Ascending aorta (tissue), 2 donors: ENCODE data around the gene CPA4. TPM values are rescaled to one million over a fixed set of nuclear protein-coding genes. Genes with fewer than 3 reads are reported as not detected.
A peak's percentile ranks its signal among the peaks of the same experiment; 100 is the strongest.
"Not testable (repeated sequence)": the region's sequence is repeated elsewhere in the genome, so short reads cannot be mapped to it uniquely, and the experiment has no call there.

Source experiments
- DNase-seq, 2 donors: peaks; one replicate each; pipeline ENCODE4 v3.0.0-alpha.2; 2019; ENCODE audit warnings: low spot score in 2 of 2
- H3K27ac ChIP-seq, 2 donors: fragments of 200-600 bp; sonication (generic); one replicate each; pipeline ENCODE4 v1.5.1; 2016 to 2017; ENCODE audit warnings: mild to moderate bottlenecking in 1 of 2
- H3K27me3 ChIP-seq: fragments of 200-600 bp; sonication (generic); one replicate; pipeline ENCODE4 v1.5.1; 2017
- H3K36me3 ChIP-seq, 2 donors: fragments of 200-600 bp; sonication (generic); one replicate each; pipeline ENCODE4 v1.5.1; 2016
- H3K4me1 ChIP-seq, 2 donors: fragments of 200-600 bp; sonication (generic); one replicate each; pipeline ENCODE4 v1.5.1; 2016 to 2017; ENCODE audit warnings: mild to moderate bottlenecking in 1 of 2
- H3K4me3 ChIP-seq, 2 donors: fragments of 200-600 bp; sonication (generic); one replicate each; pipeline ENCODE4 v1.5.1; 2016 to 2017; ENCODE audit warnings: mild to moderate bottlenecking in 1 of 2
- H3K9me3 ChIP-seq, 2 donors: fragments of 200-600 bp; sonication (generic); one replicate each; pipeline ENCODE4 v1.5.1; 2016
- CTCF ChIP-seq, 3 experiments: fragments of 200-600 bp in 2 of 3; fragments of 450-650 bp in 1 of 3; sonication (generic) in 2 of 3; IDR thresholded peaks; one replicate each; pipeline ENCODE4 v1.5.1; 2016 to 2019; ENCODE audit warnings: antibody characterized with exemption in 3 of 3, mild to moderate bottlenecking in 1 of 3, moderate library complexity in 1 of 3
- intact Hi-C: fragments of 100-400 bp; cut with DNase I; formaldehyde crosslinking; loops from one replicate; pipeline ENCODE4 v1.15.1; 2023
- total RNA-seq: library from RNA; depleted of rRNA; stranded (reverse); fragments of >200 nt; gene quantifications from one replicate; pipeline ENCODE4 v1.1.0, GENCODE V29; 2016

CPA4 gene, protein sequence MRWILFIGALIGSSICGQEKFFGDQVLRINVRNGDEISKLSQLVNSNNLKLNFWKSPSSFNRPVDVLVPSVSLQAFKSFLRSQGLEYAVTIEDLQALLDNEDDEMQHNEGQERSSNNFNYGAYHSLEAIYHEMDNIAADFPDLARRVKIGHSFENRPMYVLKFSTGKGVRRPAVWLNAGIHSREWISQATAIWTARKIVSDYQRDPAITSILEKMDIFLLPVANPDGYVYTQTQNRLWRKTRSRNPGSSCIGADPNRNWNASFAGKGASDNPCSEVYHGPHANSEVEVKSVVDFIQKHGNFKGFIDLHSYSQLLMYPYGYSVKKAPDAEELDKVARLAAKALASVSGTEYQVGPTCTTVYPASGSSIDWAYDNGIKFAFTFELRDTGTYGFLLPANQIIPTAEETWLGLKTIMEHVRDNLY
- total RNA-seq, result not detected

DNA sequence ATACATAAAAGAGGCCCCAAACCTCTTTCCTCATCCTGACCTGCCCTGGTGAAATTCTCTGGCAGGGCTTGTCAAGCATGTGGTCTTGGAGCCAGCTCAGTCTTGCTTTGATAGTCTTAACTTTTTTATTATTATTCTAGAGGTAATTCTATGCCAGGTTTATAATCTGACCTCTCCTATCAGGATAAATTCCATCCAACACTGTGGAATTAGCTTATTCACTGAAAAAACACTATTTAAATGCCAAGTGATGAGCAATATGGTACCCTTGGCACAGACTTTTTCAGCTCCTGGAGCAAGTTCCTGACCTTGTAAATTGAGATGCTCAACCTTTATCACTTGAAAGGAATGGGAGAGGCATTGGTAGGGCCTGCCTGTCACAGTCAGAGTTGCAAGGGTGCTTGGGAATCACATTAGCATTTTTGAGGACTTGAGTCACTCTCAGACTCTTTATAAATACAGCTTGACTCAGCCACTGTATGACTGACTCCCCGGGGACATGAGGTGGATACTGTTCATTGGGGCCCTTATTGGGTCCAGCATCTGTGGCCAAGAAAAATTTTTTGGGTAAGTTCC is at the start of gene CPA4:
TSS of gene CPA4 (plus strand) at position 480 of the 576 bp plus-strand sequence. CDS start at position 500, 20 bp downstream.
- Histone ChIP-seq H3K27me3 (no peaks in the 10 kb centered on the region), H3K36me3 (no peaks in the 10 kb centered on the region), H3K4me1 (peaks cover 0 to 14% of the 10 kb centered on the region in 2 donors), H3K27ac (peak within 1 kb of the TSS; percentile 78 to 79), H3K4me3 (no peak within 1 kb of the TSS), H3K9me3 (no peaks in the 10 kb centered on the region)
- DNase-seq, result peak; percentile 16 to 88
- intact Hi-C loops, result loop anchor here (1.0 to 10.0 kb wide), 2 partner anchors 62 to 149 kb away; partner anchors contain the start of gene CEP41
- no peak for TF ChIP-seq CTCF (IDR thresholded peaks at IDR 0.05)

DNA sequence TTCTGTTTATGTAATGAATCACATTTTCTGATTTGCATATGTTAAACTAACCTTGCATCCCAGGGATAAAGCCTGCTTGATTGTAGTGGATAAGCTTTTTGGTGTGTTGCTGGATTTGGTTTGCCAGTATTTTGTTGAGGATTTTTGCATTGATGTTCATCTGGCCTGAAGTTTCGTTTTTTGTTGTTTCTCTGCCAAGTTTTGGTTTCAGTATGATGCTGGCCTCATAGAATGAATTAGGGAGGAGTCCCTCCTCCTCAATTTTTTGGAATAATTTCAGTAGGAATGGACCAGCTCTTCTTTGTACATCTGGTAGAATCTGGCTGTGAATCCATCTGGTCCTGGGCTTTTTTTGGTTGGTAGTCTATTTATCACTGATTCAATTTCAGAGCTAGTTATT is 49.5 kb upstream of the CPA4 start:
- not testable (repeated sequence) for H3K36me3 ChIP-seq, H3K9me3 ChIP-seq, H3K27me3 ChIP-seq, H3K27ac ChIP-seq, H3K4me1 ChIP-seq, DNase-seq, H3K4me3 ChIP-seq
- intact Hi-C loops, result loop anchor here (2.0 to 5.0 kb wide), 2 partner anchors 477 to 589 kb away; no protein-coding TSS in a partner anchor

DNA sequence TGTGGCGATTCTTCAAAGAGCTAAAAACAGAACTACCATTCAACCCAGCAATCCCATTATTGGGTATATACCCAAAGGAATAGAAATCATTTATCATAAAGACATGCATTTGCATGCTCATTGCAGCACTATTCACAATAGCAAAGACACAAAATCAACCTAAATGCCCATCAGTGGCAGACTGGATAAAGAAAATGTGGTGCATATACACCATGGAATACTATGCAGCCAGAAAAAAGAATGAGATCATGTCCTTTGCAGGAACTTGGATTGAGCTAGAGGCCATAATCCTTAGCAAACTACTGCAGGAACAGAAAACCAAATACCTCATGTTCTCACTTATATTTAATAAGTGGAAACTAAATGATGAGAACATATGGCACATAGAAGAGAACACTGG is 46.5 kb upstream of the CPA4 start:
- H3K27ac ChIP-seq, DNase-seq, H3K4me1 ChIP-seq, H3K36me3 ChIP-seq, H3K4me3 ChIP-seq, H3K27me3 ChIP-seq, H3K9me3 ChIP-seq, intact Hi-C loops: not testable (repeated sequence)

DNA sequence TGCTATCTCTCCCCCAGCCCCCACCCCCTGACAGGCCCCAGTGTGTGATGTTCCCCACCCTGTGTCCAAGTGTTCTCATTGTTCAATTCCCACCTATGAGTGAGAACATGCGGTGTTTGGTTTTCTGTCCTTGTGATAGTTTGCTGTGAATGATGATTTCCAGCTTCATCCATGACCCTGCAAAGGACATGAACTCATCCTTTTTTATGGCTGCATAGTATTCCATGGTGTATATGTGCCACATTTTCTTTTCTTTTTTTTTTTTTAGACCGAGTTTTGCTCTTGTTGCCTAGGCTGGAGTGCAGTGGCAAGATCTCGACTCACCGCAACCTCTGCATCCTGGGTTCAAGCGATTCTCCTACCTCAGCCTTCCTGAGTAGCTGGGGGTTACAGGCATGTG is 44.1 kb upstream of the CPA4 start:
- intact Hi-C loops, H3K9me3 ChIP-seq, H3K4me1 ChIP-seq, H3K4me3 ChIP-seq, DNase-seq, H3K27ac ChIP-seq, H3K27me3 ChIP-seq, H3K36me3 ChIP-seq: not testable (repeated sequence)

- intact Hi-C loops, result not testable (repeated sequence)
These were observed 43.3 kb upstream of the CPA4 start for GRCh38 chr7:130249626-130250025.

GRCh38 chr7:130254555-130254954 is 38.4 kb upstream of the CPA4 start:
- TF ChIP-seq CTCF (IDR thresholded peaks at IDR 0.05), result no peak
- H3K9me3 ChIP-seq, result peaks cover 5 to 20% of the 10 kb centered on the region in 2 donors

More at GRCh38 chr7:130249626-130250025, 43.3 kb upstream of the CPA4 start:
- H3K27ac ChIP-seq, DNase-seq, H3K4me3 ChIP-seq, H3K27me3 ChIP-seq, H3K9me3 ChIP-seq, H3K4me1 ChIP-seq, H3K36me3 ChIP-seq: not testable (repeated sequence)

DNA sequence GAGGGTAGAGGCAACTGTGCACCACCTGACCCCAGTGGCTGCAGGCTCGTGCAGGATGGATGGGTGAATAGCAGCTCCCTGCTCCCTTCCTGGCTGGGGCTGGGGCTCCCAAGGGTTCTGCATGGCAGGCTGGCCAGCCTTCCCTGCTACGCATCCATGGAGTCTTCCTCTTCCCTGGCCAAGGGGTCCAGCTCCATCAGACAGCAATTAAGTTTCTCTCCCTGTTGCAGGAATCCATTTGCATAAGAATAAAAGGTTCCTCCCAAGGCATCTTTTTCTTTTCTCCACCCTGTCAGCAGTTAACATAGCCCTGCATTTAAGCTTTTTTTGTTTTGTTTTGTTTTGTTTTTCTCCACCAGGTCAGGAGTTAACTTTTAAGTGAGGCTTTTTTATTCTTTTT is 36.3 kb upstream of the CPA4 start:
- H3K36me3 ChIP-seq, result no peaks in the 10 kb centered on the region
- intact Hi-C loops, result no loop called here
- no peak for TF ChIP-seq CTCF (IDR thresholded peaks at IDR 0.05)
- H3K4me1 ChIP-seq, result no peaks in the 10 kb centered on the region
- DNase-seq, result no peak
- H3K27me3 ChIP-seq, result no peaks in the 10 kb centered on the region
- no peak overlapping the region for H3K4me3 ChIP-seq
- H3K9me3 ChIP-seq, result peaks cover 5 to 20% of the 10 kb centered on the region in 2 donors
- H3K27ac ChIP-seq, result no peak overlapping the region

More at GRCh38 chr7:130254555-130254954, 38.4 kb upstream of the CPA4 start:
- DNase-seq, result no peak
- Histone ChIP-seq H3K27me3 (no peaks in the 10 kb centered on the region), H3K27ac (no peak overlapping the region), H3K36me3 (no peaks in the 10 kb centered on the region), H3K4me3 (no peak overlapping the region), H3K4me1 (no peaks in the 10 kb centered on the region)
- intact Hi-C loops, result no loop called here
